HG03460 (cell line): Measurements from ENCODE around the gene PRMT9.

Experiments
- ATAC-seq: cut with Tn5 transposase; IDR thresholded peaks from one replicate; pipeline ENCODE4 v1.9.1; 2021; ENCODE audit not compliant: unreplicated experiment

PRMT9 gene

GRCh38 chr4:147625733-147626132 is 58.2 kb downstream of the PRMT9 start:
- ATAC-seq, result no peak

- no peak for ATAC-seq
Observed at GRCh38 chr4:147620315-147620714, 63.6 kb downstream of the PRMT9 start.

- peak; percentile 7 for ATAC-seq
Observed at GRCh38 chr4:147617841-147618691, 65.9 kb downstream of the PRMT9 start.

GRCh38 chr4:147617173-147617840 is 66.7 kb downstream of the PRMT9 start, which contains the start of gene TMEM184C:
TSS of gene TMEM184C (plus strand) at chr4:147617397. CDS start at chr4:147617957, 560 bp downstream.
- peak; percentile 100 for ATAC-seq

- peak; percentile 13 for ATAC-seq
Observed at GRCh38 chr4:147616849-147617172, 67.2 kb downstream of the PRMT9 start.

GRCh38 chr4:147610686-147611085 is 73.3 kb downstream of the PRMT9 start:
- no peak for ATAC-seq

GRCh38 chr4:147607471-147607870 is 76.5 kb downstream of the PRMT9 start:
- no peak for ATAC-seq

GRCh38 chr4:147605499-147605898 is 78.5 kb downstream of the PRMT9 start:
- ATAC-seq, result no peak

GRCh38 chr4:147599769-147600168 is 84.2 kb downstream of the PRMT9 start:
- ATAC-seq, result no peak

GRCh38 chr4:147599206-147599605 is 84.8 kb downstream of the PRMT9 start:
- ATAC-seq, result no peak

- ATAC-seq, result no peak
Observed at GRCh38 chr4:147597561-147597960, 86.4 kb downstream of the PRMT9 start.

- ATAC-seq, result no peak
Observed at GRCh38 chr4:147596981-147597380, 87.0 kb downstream of the PRMT9 start.

- no peak for ATAC-seq
Observed at GRCh38 chr4:147596377-147596776, 87.6 kb downstream of the PRMT9 start.

- no peak for ATAC-seq
Observed at GRCh38 chr4:147594578-147594977, 89.4 kb downstream of the PRMT9 start.

GRCh38 chr4:147594107-147594506 is 89.9 kb downstream of the PRMT9 start:
- ATAC-seq, result no peak

- no peak for ATAC-seq
Observed at GRCh38 chr4:147591106-147591505, 92.9 kb downstream of the PRMT9 start.

- peak; percentile 65 for ATAC-seq
Observed at GRCh38 chr4:147590249-147590920, 93.6 kb downstream of the PRMT9 start.

GRCh38 chr4:147589586-147589985 is 94.4 kb downstream of the PRMT9 start:
- ATAC-seq, result no peak
